Colonic mucosa (tissue), 4 donors: ENCODE data around the gene TRIM37. TPM values are rescaled to one million over a fixed set of nuclear protein-coding genes. Genes with fewer than 3 reads are reported as not detected.

Experiments
- DNase-seq: peaks from one replicate; pipeline ENCODE4 v3.0.0-alpha.2; 2020
- H3K27ac ChIP-seq: fragments of 200-600 bp; one replicate; pipeline ENCODE4 v1.8.0; 2021
- H3K27me3 ChIP-seq: fragments of 200-600 bp; one replicate; pipeline ENCODE4 v1.8.0; 2021
- H3K36me3 ChIP-seq: fragments of 200-600 bp; one replicate; pipeline ENCODE4 v1.8.0; 2021
- H3K4me1 ChIP-seq: fragments of 200-600 bp; one replicate; pipeline ENCODE4 v1.8.0; 2021; ENCODE audit warnings: mild to moderate bottlenecking
- H3K4me3 ChIP-seq: fragments of 200-600 bp; one replicate; pipeline ENCODE4 v1.8.0; 2021
- H3K9ac ChIP-seq, 2 donors: one replicate each; pipeline ENCODE4 v1.7.0; 2013; ENCODE audit warnings: control low read depth in 2 of 2, low read depth in 2 of 2, low read length in 2 of 2
- H3K9me3 ChIP-seq: fragments of 200-600 bp; one replicate; pipeline ENCODE4 v1.8.0; 2021
- CTCF ChIP-seq: fragments of 200-600 bp; IDR thresholded peaks from one replicate; pipeline ENCODE4 v1.8.0; 2022; ENCODE audit warnings: antibody characterized with exemption, mild to moderate bottlenecking
- intact Hi-C: fragments of 100-400 bp; cut with DNase I; formaldehyde crosslinking; loops from one replicate; pipeline ENCODE4 v1.14.1; 2022
- total RNA-seq, 2 donors: library from RNA; stranded (reverse); fragmentation: NEBNext Ultra II Directional in 1 of 2; extraction: Animal tissue kit (Norgen Biotek cat#: 25700) in 1 of 2; gene quantifications; one replicate each; pipeline ENCODE4 v1.2.1, GENCODE V29; 2021
- donor health status: healthy.
- donor health status: DM: no; HTN: no; CAD: no.
- donor health status: DM: no; HTN: no; CAD: no.

Gene TRIM37
- total RNA-seq, 2 donors from 2014 or later, result 17.2 to 24.1 TPM

- H3K27ac ChIP-seq, result no peak overlapping the region
- TF ChIP-seq CTCF, result no peak
- no peaks in the 10 kb centered on the region for H3K36me3 ChIP-seq
- no peaks in the 10 kb centered on the region for H3K27me3 ChIP-seq
- no peak overlapping the region for H3K9ac ChIP-seq
- no peak for DNase-seq
- H3K4me1 ChIP-seq, result no peaks in the 10 kb centered on the region
- intact Hi-C loops, result no loop called here
- H3K9me3 ChIP-seq, result no peaks in the 10 kb centered on the region
- no peak overlapping the region for H3K4me3 ChIP-seq
These were observed 4.3 kb upstream of the TRIM37 start for GRCh38 chr17:59110973-59111372.

- H3K4me3 ChIP-seq, result no peak overlapping the region
- H3K27me3 ChIP-seq, result no peaks in the 10 kb centered on the region
- no peak for TF ChIP-seq CTCF
- H3K27ac ChIP-seq, result no peak overlapping the region
- no peaks in the 10 kb centered on the region for H3K4me1 ChIP-seq
- H3K36me3 ChIP-seq, result no peaks in the 10 kb centered on the region
- intact Hi-C loops, result loop anchor here (5.0 kb wide), 1 partner anchor 44 kb away; no protein-coding TSS in a partner anchor
- no peaks in the 10 kb centered on the region for H3K9me3 ChIP-seq
- no peak for DNase-seq
- H3K9ac ChIP-seq, result no peak overlapping the region
These were observed 1.9 kb upstream of the TRIM37 start for GRCh38 chr17:59108400-59109102.

- no peak for TF ChIP-seq CTCF
- no peaks in the 10 kb centered on the region for H3K27me3 ChIP-seq
- H3K4me1 ChIP-seq, result no peaks in the 10 kb centered on the region
- no peaks in the 10 kb centered on the region for H3K36me3 ChIP-seq
- H3K9me3 ChIP-seq, result no peaks in the 10 kb centered on the region
- peak overlapping the region; percentile 83 for H3K4me3 ChIP-seq
- peak overlapping the region; percentile 20 to 86 for H3K9ac ChIP-seq
- no peak for DNase-seq
- H3K27ac ChIP-seq, result peak overlapping the region; percentile 84
- intact Hi-C loops, result loop anchor here (5.0 kb wide), 1 partner anchor 45 kb away; no protein-coding TSS in a partner anchor
These were observed 608 bp upstream of the TRIM37 start for GRCh38 chr17:59107306-59107670.

- no peak for TF ChIP-seq CTCF
- no peaks in the 10 kb centered on the region for H3K9me3 ChIP-seq
- intact Hi-C loops, result loop anchor here (5.0 kb wide), 1 partner anchor 46 kb away; no protein-coding TSS in a partner anchor
- peak overlapping the region; percentile 84 for H3K27ac ChIP-seq
- H3K4me1 ChIP-seq, result no peaks in the 10 kb centered on the region
- H3K27me3 ChIP-seq, result no peaks in the 10 kb centered on the region
- no peaks in the 10 kb centered on the region for H3K36me3 ChIP-seq
- H3K4me3 ChIP-seq, result peak overlapping the region; percentile 83
- H3K9ac ChIP-seq, result peak overlapping the region; percentile 89 to 93
- peak; percentile 80 for DNase-seq
These were observed 723 bp downstream of the TRIM37 start for GRCh38 chr17:59105852-59106462.

GRCh38 chr17:59101178-59101577 is 5.5 kb downstream of the TRIM37 start:
- intact Hi-C loops, result no loop called here
- no peak for DNase-seq
- Histone ChIP-seq H3K9me3 (no peaks in the 10 kb centered on the region), H3K4me3 (no peak overlapping the region), H3K36me3 (no peaks in the 10 kb centered on the region), H3K27me3 (no peaks in the 10 kb centered on the region), H3K9ac (no peak overlapping the region), H3K27ac (no peak overlapping the region), H3K4me1 (no peaks in the 10 kb centered on the region)
- no peak for TF ChIP-seq CTCF
